Glutamatergic neuron (in vitro differentiated cells): ENCODE data around the gene RIMS4. TPM values are rescaled to one million over a fixed set of nuclear protein-coding genes. Genes with fewer than 3 reads are reported as not detected.

Experiments
- DNase-seq: peaks from one replicate; pipeline ENCODE4 v3.0.0; 2022
- H3K27ac Mint-ChIP-seq: one replicate; pipeline ENCODE4 v1.8.0; 2020; ENCODE audit warnings: mild to moderate bottlenecking, mixed read lengths, inconsistent platforms; ENCODE audit not compliant: unreplicated experiment
- H3K27me3 Mint-ChIP-seq: one replicate; pipeline ENCODE4 v1.8.0; 2020; ENCODE audit warnings: mild to moderate bottlenecking, moderate library complexity, mixed read lengths, inconsistent platforms; ENCODE audit not compliant: unreplicated experiment
- H3K36me3 Mint-ChIP-seq: one replicate; pipeline ENCODE4 v1.8.0; 2020; ENCODE audit warnings: mild to moderate bottlenecking, mixed read lengths, inconsistent platforms; ENCODE audit not compliant: unreplicated experiment
- H3K4me1 Mint-ChIP-seq: one replicate; pipeline ENCODE4 v1.8.0; 2020; ENCODE audit warnings: mild to moderate bottlenecking, low read depth, mixed read lengths, inconsistent platforms; ENCODE audit not compliant: unreplicated experiment
- H3K4me3 Mint-ChIP-seq: one replicate; pipeline ENCODE4 v1.8.0; 2020; ENCODE audit warnings: mild to moderate bottlenecking, mixed read lengths, inconsistent platforms; ENCODE audit not compliant: unreplicated experiment
- H3K9me3 Mint-ChIP-seq: one replicate; pipeline ENCODE4 v1.8.0; 2020; ENCODE audit warnings: mild to moderate bottlenecking, moderate library complexity, mixed read lengths, inconsistent platforms; ENCODE audit not compliant: unreplicated experiment
- total RNA-seq: library from RNA; stranded (reverse); fragmentation: NEBNext Ultra II Directional; extraction: Animal tissue kit (Norgen Biotek cat#: 25700); gene quantifications from one replicate; pipeline ENCODE4 v1.2.1, GENCODE V29; 2021; ENCODE audit not compliant: unreplicated experiment
- TF ChIP-seq, protein P1 (sequence below): fragments of 200-600 bp; sonication (generic); IDR thresholded peaks from one replicate; pipeline ENCODE4 v1.5.0; 2021; ENCODE audit not compliant: partially characterized antibody, unreplicated experiment

The RIMS4 gene
- total RNA-seq, 1 donor from 2014 or later: 96.1 TPM

DNA sequence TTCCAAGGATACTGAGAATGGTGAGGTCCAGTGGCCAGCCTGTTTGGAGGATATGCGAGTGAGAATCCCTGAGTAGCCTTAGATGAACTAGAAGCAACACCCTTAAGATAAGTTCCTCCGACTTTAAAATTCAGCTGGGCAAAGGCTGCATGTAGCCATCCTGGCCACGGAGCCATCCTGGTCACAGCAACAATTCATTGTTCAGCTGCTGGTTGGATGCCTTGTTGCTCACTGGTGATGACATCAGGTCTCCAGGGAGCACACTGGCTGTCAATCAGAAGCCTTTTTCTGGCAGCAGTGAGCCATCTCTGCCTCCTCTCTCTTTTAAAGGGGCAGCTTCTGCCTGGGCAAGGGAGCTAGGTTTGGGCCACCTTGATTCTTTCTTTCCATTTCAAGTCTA is 22.4 kb upstream of the RIMS4 start:
- H3K27ac Mint-ChIP-seq: peak overlapping the region; percentile 95
- peaks cover 5% of the 10 kb centered on the region for H3K4me1 Mint-ChIP-seq
- TF ChIP-seq, protein P1, sequence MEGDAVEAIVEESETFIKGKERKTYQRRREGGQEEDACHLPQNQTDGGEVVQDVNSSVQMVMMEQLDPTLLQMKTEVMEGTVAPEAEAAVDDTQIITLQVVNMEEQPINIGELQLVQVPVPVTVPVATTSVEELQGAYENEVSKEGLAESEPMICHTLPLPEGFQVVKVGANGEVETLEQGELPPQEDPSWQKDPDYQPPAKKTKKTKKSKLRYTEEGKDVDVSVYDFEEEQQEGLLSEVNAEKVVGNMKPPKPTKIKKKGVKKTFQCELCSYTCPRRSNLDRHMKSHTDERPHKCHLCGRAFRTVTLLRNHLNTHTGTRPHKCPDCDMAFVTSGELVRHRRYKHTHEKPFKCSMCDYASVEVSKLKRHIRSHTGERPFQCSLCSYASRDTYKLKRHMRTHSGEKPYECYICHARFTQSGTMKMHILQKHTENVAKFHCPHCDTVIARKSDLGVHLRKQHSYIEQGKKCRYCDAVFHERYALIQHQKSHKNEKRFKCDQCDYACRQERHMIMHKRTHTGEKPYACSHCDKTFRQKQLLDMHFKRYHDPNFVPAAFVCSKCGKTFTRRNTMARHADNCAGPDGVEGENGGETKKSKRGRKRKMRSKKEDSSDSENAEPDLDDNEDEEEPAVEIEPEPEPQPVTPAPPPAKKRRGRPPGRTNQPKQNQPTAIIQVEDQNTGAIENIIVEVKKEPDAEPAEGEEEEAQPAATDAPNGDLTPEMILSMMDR: no peak
- DNase-seq: peak; percentile 87
- peaks cover 2% of the 10 kb centered on the region for H3K27me3 Mint-ChIP-seq
- peaks cover 6% of the 10 kb centered on the region for H3K36me3 Mint-ChIP-seq
- H3K9me3 Mint-ChIP-seq: no peaks in the 10 kb centered on the region
- H3K4me3 Mint-ChIP-seq: peak overlapping the region; percentile 23

DNA sequence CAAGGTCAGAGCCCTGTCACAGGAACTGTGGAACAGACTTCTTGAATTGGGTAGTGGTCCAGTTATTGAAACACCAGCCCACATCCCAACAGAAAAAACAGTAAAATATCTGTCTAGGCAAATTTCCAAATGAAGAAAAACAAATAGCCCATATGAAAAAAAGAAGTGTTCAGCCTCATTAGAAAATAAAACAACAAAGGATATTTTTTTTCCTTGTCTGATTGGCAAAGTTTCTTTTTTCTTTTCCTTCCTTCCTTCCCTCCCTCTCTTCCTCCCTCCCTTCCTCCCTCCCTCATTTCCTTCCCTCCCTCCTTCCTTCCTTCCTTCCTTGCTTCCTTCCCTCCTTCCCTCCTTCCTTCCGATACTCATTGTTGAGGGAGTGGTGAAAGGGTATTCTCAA is 20.6 kb upstream of the RIMS4 start:
- H3K4me1 Mint-ChIP-seq: peaks cover 5% of the 10 kb centered on the region
- H3K9me3 Mint-ChIP-seq: no peaks in the 10 kb centered on the region
- no peak for DNase-seq
- no peak overlapping the region for H3K27ac Mint-ChIP-seq
- H3K27me3 Mint-ChIP-seq: peaks cover 2% of the 10 kb centered on the region
- TF ChIP-seq, protein P1: no peak
- H3K36me3 Mint-ChIP-seq: peaks cover 6% of the 10 kb centered on the region
- no peak overlapping the region for H3K4me3 Mint-ChIP-seq

DNA sequence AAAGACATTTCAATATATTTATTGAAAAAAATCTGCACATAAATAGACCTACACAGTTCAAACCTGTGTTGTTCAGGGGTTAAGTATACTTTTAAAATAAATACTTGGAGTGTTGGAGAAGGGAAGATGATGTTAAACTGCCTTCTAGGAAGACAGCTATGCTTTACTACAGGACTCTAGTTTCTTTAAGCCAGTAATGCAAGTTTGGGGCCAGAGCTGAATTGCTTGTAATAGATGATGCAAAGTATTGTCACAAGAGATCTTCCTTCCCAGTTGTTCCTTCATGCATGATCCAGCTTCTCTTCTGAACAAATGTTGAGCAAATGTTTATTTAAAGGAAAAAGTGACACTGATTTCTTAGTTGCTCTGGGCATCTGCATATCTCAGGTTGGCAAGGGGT is 20.2 kb upstream of the RIMS4 start:
- DNase-seq: no peak
- H3K27ac Mint-ChIP-seq: no peak overlapping the region
- peaks cover 6% of the 10 kb centered on the region for H3K36me3 Mint-ChIP-seq
- H3K9me3 Mint-ChIP-seq: no peaks in the 10 kb centered on the region
- H3K4me1 Mint-ChIP-seq: peaks cover 5% of the 10 kb centered on the region
- peaks cover 2% of the 10 kb centered on the region for H3K27me3 Mint-ChIP-seq
- H3K4me3 Mint-ChIP-seq: no peak overlapping the region
- TF ChIP-seq, protein P1: no peak

- H3K27ac Mint-ChIP-seq: no peak overlapping the region
- no peak for DNase-seq
- H3K4me1 Mint-ChIP-seq: peaks cover 5% of the 10 kb centered on the region
- no peak overlapping the region for H3K4me3 Mint-ChIP-seq
- H3K36me3 Mint-ChIP-seq: peaks cover 6% of the 10 kb centered on the region
- no peaks in the 10 kb centered on the region for H3K9me3 Mint-ChIP-seq
- H3K27me3 Mint-ChIP-seq: peaks cover 1% of the 10 kb centered on the region
- TF ChIP-seq, protein P1: no peak
Measured at GRCh38 chr20:44829688-44830087, 19.3 kb upstream of the RIMS4 start.

GRCh38 chr20:44828640-44829039 is 18.3 kb upstream of the RIMS4 start:
- Mint-ChIP-seq H3K4me3 (no peak overlapping the region), H3K4me1 (peaks cover 5% of the 10 kb centered on the region), H3K27ac (no peak overlapping the region), H3K9me3 (no peaks in the 10 kb centered on the region), H3K27me3 (peaks cover 1% of the 10 kb centered on the region), H3K36me3 (peaks cover 6% of the 10 kb centered on the region)
- no peak for DNase-seq
- TF ChIP-seq, protein P1: no peak
